Gastrocnemius medialis (tissue), 4 donors: ENCODE data around the gene MRPL40. TPM values are rescaled to one million over a fixed set of nuclear protein-coding genes. Genes with fewer than 3 reads are reported as not detected.

Source experiments
- ATAC-seq, 2 donors: fragments of 150-250 bp; one replicate each; pipeline ENCODE4 v1.9.1; 2016
- DNase-seq, 2 donors: peaks; one replicate each; pipeline ENCODE4 v3.0.0-alpha.2; 2019
- H3K27ac ChIP-seq, 4 donors: fragments of 200-600 bp; sonication (generic); 1 replicate in 1 of 4; 2 replicates in 3 of 4; pipeline ENCODE4 v1.5.1; 2016 to 2018; ENCODE audit warnings: mild to moderate bottlenecking in 2 of 4, moderate library complexity in 1 of 4
- H3K27me3 ChIP-seq, 3 donors: fragments of 200-600 bp; sonication (generic) in 2 of 3; 1 replicate in 1 of 3; 2 replicates in 2 of 3; pipeline versions ENCODE4 v1.5.1 to v1.6.0; 2016 to 2019; ENCODE audit warnings: mild to moderate bottlenecking in 1 of 3, moderate library complexity in 1 of 3
- H3K36me3 ChIP-seq, 2 donors: fragments of 200-600 bp; sonication (generic) in 1 of 2; one replicate each; pipeline ENCODE4 v1.5.1; 2017 to 2018
- H3K4me1 ChIP-seq, 2 donors: fragments of 200-600 bp; sonication (generic) in 1 of 2; one replicate each; pipeline ENCODE4 v1.5.1; 2016 to 2017; ENCODE audit warnings: mild to moderate bottlenecking in 2 of 2
- H3K4me3 ChIP-seq, 4 donors: fragments of 200-600 bp; sonication (generic) in 3 of 4; 1 replicate in 1 of 4; 2 replicates in 3 of 4; pipeline ENCODE4 v1.5.1; 2016 to 2019; ENCODE audit warnings: mild to moderate bottlenecking in 2 of 4
- H3K9me3 ChIP-seq, 3 donors: fragments of 200-600 bp; sonication (generic) in 2 of 3; 1 replicate in 1 of 3; 2 replicates in 2 of 3; pipeline ENCODE4 v1.5.1; 2016 to 2019
- CTCF ChIP-seq, 5 experiments: fragments of 450-650 bp in 3 of 5; fragments of 200-600 bp in 2 of 5; sonication (generic) in 2 of 5; IDR thresholded peaks in 4 of 5; conservative IDR thresholded peaks in 1 of 5; 1 replicate in 4 of 5; 2 replicates in 1 of 5; pipeline ENCODE4 v1.5.1; 2016 to 2019; ENCODE audit warnings: antibody characterized with exemption in 5 of 5, mild to moderate bottlenecking in 3 of 5, moderate library complexity in 3 of 5
- POLR2A ChIP-seq, 2 donors: fragments of 450-650 bp; IDR thresholded peaks; one replicate each; pipeline ENCODE4 v1.6.1; 2017; ENCODE audit warnings: antibody characterized with exemption in 2 of 2, mild to moderate bottlenecking in 2 of 2, moderate library complexity in 2 of 2
- in situ Hi-C, 4 donors: fragments of 200-750 bp; cut with MboI; loops; one replicate each; pipeline versions ENCODE4 v1.15.0 to v1.8.0; 2017; ENCODE audit warnings: low sequenced_read_pairs in 4 of 4
- intact Hi-C: fragments of 100-400 bp; cut with DNase I; formaldehyde crosslinking; loops from one replicate; pipeline ENCODE4 v1.15.1; 2023; ENCODE audit warnings: low total_unique reads
- total RNA-seq, 4 donors: library from RNA; depleted of rRNA; stranded (reverse); fragments of >200 nt; gene quantifications; one replicate each; pipeline versions ENCODE4 v1.1.0 to v1.2.3, GENCODE V29; 2016

Gene MRPL40
- total RNA-seq, 4 donors from 2014 or later = 53.8 to 75.1 (median 61.5) TPM

GRCh38 chr22:19395276-19395675, 37.1 kb upstream of the MRPL40 start:
- peaks cover 1 to 6% of the 10 kb centered on the region in 2 donors for H3K4me1 ChIP-seq
- H3K9me3 ChIP-seq = no peaks in the 10 kb centered on the region
- intact Hi-C loops (no loop called here), in situ Hi-C loops (loop anchor here in 1 of 4 donors (25.0 kb wide), 2 partner anchors 183 to 242 kb away; no protein-coding TSS in a partner anchor)
- DNase-seq = no peak
- no peak overlapping the region for H3K27ac ChIP-seq
- H3K27me3 ChIP-seq = no peaks in the 10 kb centered on the region
- no peak for ATAC-seq
- TF ChIP-seq CTCF (IDR thresholded peaks at IDR 0.05 in 4 of 5, conservative IDR thresholded peaks at IDR 0.05 in 1 of 5) (no peak), POLR2A (IDR thresholded peaks at IDR 0.05) (no peak)
- no peak overlapping the region for H3K4me3 ChIP-seq
- H3K36me3 ChIP-seq = peaks cover 0 to 64% of the 10 kb centered on the region in 2 donors

GRCh38 chr22:19396561-19396933, 35.8 kb upstream of the MRPL40 start:
- in situ Hi-C loops = loop anchor here in 1 of 4 donors (25.0 kb wide), 2 partner anchors 184 to 241 kb away; no protein-coding TSS in a partner anchor
- intact Hi-C loops = no loop called here
- ATAC-seq (no peak), DNase-seq (no peak)
- no peaks in the 10 kb centered on the region for H3K4me1 ChIP-seq
- no peaks in the 10 kb centered on the region for H3K9me3 ChIP-seq
- peaks cover 0 to 60% of the 10 kb centered on the region in 2 donors for H3K36me3 ChIP-seq
- TF ChIP-seq CTCF (IDR thresholded peaks at IDR 0.05 in 4 of 5, conservative IDR thresholded peaks at IDR 0.05 in 1 of 5) (no peak), POLR2A (IDR thresholded peaks at IDR 0.05) (no peak)
- no peaks in the 10 kb centered on the region for H3K27me3 ChIP-seq
- H3K4me3 ChIP-seq = no peak overlapping the region
- H3K27ac ChIP-seq = no peak overlapping the region

- TF ChIP-seq POLR2A (IDR thresholded peaks at IDR 0.05) (no peak), CTCF (IDR thresholded peaks at IDR 0.05 in 4 of 5, conservative IDR thresholded peaks at IDR 0.05 in 1 of 5) (no peak)
- H3K27me3 ChIP-seq = no peaks in the 10 kb centered on the region
- ATAC-seq = no peak
- no peak overlapping the region for H3K27ac ChIP-seq
- in situ Hi-C loops (loop anchor here in 1 of 4 donors (25.0 kb wide), 2 partner anchors 185 to 240 kb away; no protein-coding TSS in a partner anchor), intact Hi-C loops (no loop called here)
- H3K9me3 ChIP-seq = no peaks in the 10 kb centered on the region
- H3K4me1 ChIP-seq = no peaks in the 10 kb centered on the region
- H3K36me3 ChIP-seq = peaks cover 0 to 59% of the 10 kb centered on the region in 2 donors
- DNase-seq = no peak
- H3K4me3 ChIP-seq = no peak overlapping the region
Observed at GRCh38 chr22:19396934-19397733, 35.2 kb upstream of the MRPL40 start.

- Histone ChIP-seq H3K9me3 (no peaks in the 10 kb centered on the region), H3K4me1 (no peaks in the 10 kb centered on the region), H3K27me3 (no peaks in the 10 kb centered on the region), H3K27ac (no peak overlapping the region), H3K4me3 (no peak overlapping the region), H3K36me3 (peaks cover 0 to 55% of the 10 kb centered on the region in 2 donors)
- intact Hi-C loops = no loop called here
- no peak for ATAC-seq
- no peak for TF ChIP-seq POLR2A (IDR thresholded peaks at IDR 0.05)
- no peak for DNase-seq
- in situ Hi-C loops = loop anchor here in 1 of 4 donors (25.0 kb wide), 2 partner anchors 185 to 240 kb away; no protein-coding TSS in a partner anchor
Observed at GRCh38 chr22:19397734-19398104, 34.6 kb upstream of the MRPL40 start.

- intact Hi-C loops (no loop called here), in situ Hi-C loops (loop anchor here in 1 of 4 donors (25.0 kb wide), 2 partner anchors 186 to 239 kb away; no protein-coding TSS in a partner anchor)
- Histone ChIP-seq H3K4me1 (no peaks in the 10 kb centered on the region), H3K9me3 (no peaks in the 10 kb centered on the region), H3K27me3 (no peaks in the 10 kb centered on the region), H3K36me3 (peaks cover 0 to 52% of the 10 kb centered on the region in 2 donors), H3K4me3 (no peak overlapping the region), H3K27ac (no peak overlapping the region)
- DNase-seq (no peak), ATAC-seq (no peak)
- TF ChIP-seq CTCF (IDR thresholded peaks at IDR 0.05 in 4 of 5, conservative IDR thresholded peaks at IDR 0.05 in 1 of 5) = no peak
- TF ChIP-seq POLR2A (IDR thresholded peaks at IDR 0.05) = no peak
Observed at GRCh38 chr22:19398206-19398605, 34.1 kb upstream of the MRPL40 start.
